ENCODE measurements around the gene PPP3CA. TPM values are rescaled to one million over a fixed set of nuclear protein-coding genes. Genes with fewer than 3 reads are reported as not detected.

The PPP3CA gene
- total and polyA plus RNA-seq, 4 donors: 13.5 to 72.0 (median 30.7) TPM

DNA sequence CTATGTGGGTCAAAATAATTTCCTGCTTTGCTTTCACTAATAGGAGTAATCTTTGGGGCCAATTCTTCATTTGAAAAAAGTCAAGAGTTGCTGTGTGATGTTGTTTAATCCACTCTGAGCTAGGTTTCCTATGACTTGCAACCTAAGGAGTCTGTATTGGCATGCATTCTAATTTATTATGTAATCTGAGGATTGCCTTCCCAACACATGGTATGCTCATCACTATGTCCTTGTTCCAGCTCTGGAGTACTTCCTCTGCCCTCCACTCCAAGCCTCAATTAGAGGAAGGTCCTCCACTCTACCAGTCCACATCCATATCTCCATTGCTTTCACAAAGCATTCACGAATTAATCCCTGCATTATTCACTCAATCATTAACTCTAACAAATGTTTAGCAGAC, 56.1 kb downstream of the PPP3CA start:
- DNase-seq (no peak), ATAC-seq (ENCODE audit: insufficient read depth, low FRiP score) (no peak)
- H3K27me3 ChIP-seq (ENCODE audit: control insufficient read depth in 3 of 3, insufficient read depth in 3 of 3, low read length in 2 of 3): no peaks in the 10 kb centered on the region
- no peaks in the 10 kb centered on the region for H3K9me3 ChIP-seq (ENCODE audit: control insufficient read depth in 4 of 4, insufficient read depth in 3 of 4, low read length in 3 of 4)
- H3K4me1 ChIP-seq (ENCODE audit: control insufficient read depth in 5 of 5, insufficient read depth in 5 of 5, low read length in 5 of 5): peaks cover under 1 to 14% (median 3%) of the 10 kb centered on the region in 5 donors
- H3K9ac ChIP-seq (ENCODE audit: insufficient read depth in 1 of 2, low read length in 2 of 2): no peak overlapping the region
- H3K4me3 ChIP-seq: no peak overlapping the region
- WGBS, 2 donors: 47 to 71% methylated on average over 1 of the region's 1 CpG
- H3K36me3 ChIP-seq (ENCODE audit: control insufficient read depth in 4 of 4, insufficient read depth in 4 of 4, low read length in 4 of 4): no peaks in the 10 kb centered on the region
- H3K27ac ChIP-seq (ENCODE audit: low read depth in 1 of 2, low read length in 1 of 2): no peak overlapping the region
- TF ChIP-seq, protein P1, sequence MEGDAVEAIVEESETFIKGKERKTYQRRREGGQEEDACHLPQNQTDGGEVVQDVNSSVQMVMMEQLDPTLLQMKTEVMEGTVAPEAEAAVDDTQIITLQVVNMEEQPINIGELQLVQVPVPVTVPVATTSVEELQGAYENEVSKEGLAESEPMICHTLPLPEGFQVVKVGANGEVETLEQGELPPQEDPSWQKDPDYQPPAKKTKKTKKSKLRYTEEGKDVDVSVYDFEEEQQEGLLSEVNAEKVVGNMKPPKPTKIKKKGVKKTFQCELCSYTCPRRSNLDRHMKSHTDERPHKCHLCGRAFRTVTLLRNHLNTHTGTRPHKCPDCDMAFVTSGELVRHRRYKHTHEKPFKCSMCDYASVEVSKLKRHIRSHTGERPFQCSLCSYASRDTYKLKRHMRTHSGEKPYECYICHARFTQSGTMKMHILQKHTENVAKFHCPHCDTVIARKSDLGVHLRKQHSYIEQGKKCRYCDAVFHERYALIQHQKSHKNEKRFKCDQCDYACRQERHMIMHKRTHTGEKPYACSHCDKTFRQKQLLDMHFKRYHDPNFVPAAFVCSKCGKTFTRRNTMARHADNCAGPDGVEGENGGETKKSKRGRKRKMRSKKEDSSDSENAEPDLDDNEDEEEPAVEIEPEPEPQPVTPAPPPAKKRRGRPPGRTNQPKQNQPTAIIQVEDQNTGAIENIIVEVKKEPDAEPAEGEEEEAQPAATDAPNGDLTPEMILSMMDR (IDR thresholded peaks at IDR 0.05; ENCODE audit: control extremely low read depth, extremely low read depth): no peak

- H3K9me3 ChIP-seq (ENCODE audit: control insufficient read depth in 4 of 4, insufficient read depth in 3 of 4, low read length in 3 of 4): no peaks in the 10 kb centered on the region
- no peak overlapping the region for H3K9ac ChIP-seq (ENCODE audit: insufficient read depth in 1 of 2, low read length in 2 of 2)
- H3K27ac ChIP-seq (ENCODE audit: low read depth in 1 of 2, low read length in 1 of 2): no peak overlapping the region
- TF ChIP-seq, protein P1 (IDR thresholded peaks at IDR 0.05; ENCODE audit: control extremely low read depth, extremely low read depth): no peak
- ATAC-seq (ENCODE audit: insufficient read depth, low FRiP score): no peak
- no peak overlapping the region for H3K4me3 ChIP-seq
- 93 to 96% methylated on average over 3 of the region's 3 CpGs for WGBS, 2 donors
- DNase-seq: no peak
- no peaks in the 10 kb centered on the region for H3K27me3 ChIP-seq (ENCODE audit: control insufficient read depth in 3 of 3, insufficient read depth in 3 of 3, low read length in 2 of 3)
- peaks cover 2 to 15% (median 6%) of the 10 kb centered on the region in 5 donors for H3K4me1 ChIP-seq (ENCODE audit: control insufficient read depth in 5 of 5, insufficient read depth in 5 of 5, low read length in 5 of 5)
- no peaks in the 10 kb centered on the region for H3K36me3 ChIP-seq (ENCODE audit: control insufficient read depth in 4 of 4, insufficient read depth in 4 of 4, low read length in 4 of 4)
Observed at GRCh38 chr4:101290654-101291053, 56.7 kb downstream of the PPP3CA start.

DNA sequence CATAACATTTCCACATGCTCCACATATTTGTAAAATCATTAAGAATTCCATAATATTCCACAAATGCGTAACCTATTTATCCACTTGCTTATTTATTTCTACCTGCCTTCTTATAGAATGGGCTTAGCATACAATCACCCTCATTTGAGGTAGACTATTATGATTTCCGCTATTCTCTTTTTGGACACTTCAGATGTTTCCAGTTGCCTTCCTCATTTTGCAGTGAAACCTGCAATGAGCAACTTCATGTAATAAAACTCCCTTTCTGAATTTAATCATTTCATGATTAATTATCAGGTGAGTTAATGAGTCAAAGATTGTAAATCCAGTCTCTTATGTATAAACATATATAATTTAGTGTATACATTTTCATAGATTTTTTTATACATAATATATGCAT, 58.0 kb downstream of the PPP3CA start:
- H3K9me3 ChIP-seq (ENCODE audit: control insufficient read depth in 4 of 4, insufficient read depth in 3 of 4, low read length in 3 of 4): no peaks in the 10 kb centered on the region
- H3K27ac ChIP-seq (ENCODE audit: low read depth in 1 of 2, low read length in 1 of 2): no peak overlapping the region
- H3K4me3 ChIP-seq: no peak overlapping the region
- DNase-seq (no peak), ATAC-seq (ENCODE audit: insufficient read depth, low FRiP score) (no peak)
- TF ChIP-seq, protein P1 (IDR thresholded peaks at IDR 0.05; ENCODE audit: control extremely low read depth, extremely low read depth): no peak
- H3K9ac ChIP-seq (ENCODE audit: insufficient read depth in 1 of 2, low read length in 2 of 2): no peak overlapping the region
- H3K4me1 ChIP-seq (ENCODE audit: control insufficient read depth in 5 of 5, insufficient read depth in 5 of 5, low read length in 5 of 5): peaks cover 2 to 18% (median 6%) of the 10 kb centered on the region in 5 donors
- no peaks in the 10 kb centered on the region for H3K36me3 ChIP-seq (ENCODE audit: control insufficient read depth in 4 of 4, insufficient read depth in 4 of 4, low read length in 4 of 4)
- no peaks in the 10 kb centered on the region for H3K27me3 ChIP-seq (ENCODE audit: control insufficient read depth in 3 of 3, insufficient read depth in 3 of 3, low read length in 2 of 3)
- WGBS, 2 donors: 84 to 88% methylated on average over 2 of the region's 2 CpGs
